ENCODE measurements around the gene CCDC137.

The CCDC137 gene

GRCh38 chr17:81701288-81702071 lies 34.9 kb downstream of the CCDC137 start:
- DNase-seq (ENCODE audit: low read depth in 2 of 2): no peak

GRCh38 chr17:81702934-81703746 lies 36.6 kb downstream of the CCDC137 start, which contains the start of gene MRPL12:
MRPL12 (plus strand) TSS chr17:81703367; CDS start chr17:81703502, 135 bp downstream.
- peak; percentile 82 to 90 for DNase-seq (ENCODE audit: low read depth in 2 of 2)

- DNase-seq (ENCODE audit: low read depth in 2 of 2): no peak
These were observed 37.5 kb downstream of the CCDC137 start for GRCh38 chr17:81703747-81704654.

- no peak for DNase-seq (ENCODE audit: low read depth in 2 of 2)
These were observed 39.1 kb downstream of the CCDC137 start for GRCh38 chr17:81705518-81706231.

GRCh38 chr17:81706232-81706611 lies 39.7 kb downstream of the CCDC137 start:
- no peak for DNase-seq (ENCODE audit: low read depth in 2 of 2)

GRCh38 chr17:81706757-81707624 lies 40.5 kb downstream of the CCDC137 start:
- no peak for DNase-seq (ENCODE audit: low read depth in 2 of 2)

- no peak for DNase-seq (ENCODE audit: low read depth in 2 of 2)
These were observed 41.4 kb downstream of the CCDC137 start for GRCh38 chr17:81707725-81708646.

- DNase-seq (ENCODE audit: low read depth in 2 of 2): no peak
These were observed 42.2 kb downstream of the CCDC137 start for GRCh38 chr17:81708739-81709185.

- no peak for DNase-seq (ENCODE audit: low read depth in 2 of 2)
These were observed 44.2 kb downstream of the CCDC137 start for GRCh38 chr17:81710514-81711308.

- peak; percentile 75 to 83 for DNase-seq (ENCODE audit: low read depth in 2 of 2)
These were observed 45.4 kb downstream of the CCDC137 start, which contains the start of gene SLC25A10 for GRCh38 chr17:81711814-81712467. SLC25A10 (plus strand) TSS chr17:81712284; CDS start chr17:81712427, 143 bp downstream.

GRCh38 chr17:81712468-81713003 lies 46.0 kb downstream of the CCDC137 start:
- DNase-seq (ENCODE audit: low read depth in 2 of 2): no peak

- DNase-seq (ENCODE audit: low read depth in 2 of 2): no peak
These were observed 46.5 kb downstream of the CCDC137 start for GRCh38 chr17:81713004-81713555.

GRCh38 chr17:81713556-81714411 lies 47.2 kb downstream of the CCDC137 start:
- no peak for DNase-seq (ENCODE audit: low read depth in 2 of 2)

GRCh38 chr17:81714412-81715106 lies 48.0 kb downstream of the CCDC137 start:
- no peak for DNase-seq (ENCODE audit: low read depth in 2 of 2)

Measured in stimulated activated CD4-positive, alpha-beta T cell treated with anti-CD3 and anti-CD28 coated beads, Interleukin-4, amount 100 ng/mL, for 48 hours (primary cell).